ENCODE data around the gene ACSL1.

ACSL1 gene

DNA sequence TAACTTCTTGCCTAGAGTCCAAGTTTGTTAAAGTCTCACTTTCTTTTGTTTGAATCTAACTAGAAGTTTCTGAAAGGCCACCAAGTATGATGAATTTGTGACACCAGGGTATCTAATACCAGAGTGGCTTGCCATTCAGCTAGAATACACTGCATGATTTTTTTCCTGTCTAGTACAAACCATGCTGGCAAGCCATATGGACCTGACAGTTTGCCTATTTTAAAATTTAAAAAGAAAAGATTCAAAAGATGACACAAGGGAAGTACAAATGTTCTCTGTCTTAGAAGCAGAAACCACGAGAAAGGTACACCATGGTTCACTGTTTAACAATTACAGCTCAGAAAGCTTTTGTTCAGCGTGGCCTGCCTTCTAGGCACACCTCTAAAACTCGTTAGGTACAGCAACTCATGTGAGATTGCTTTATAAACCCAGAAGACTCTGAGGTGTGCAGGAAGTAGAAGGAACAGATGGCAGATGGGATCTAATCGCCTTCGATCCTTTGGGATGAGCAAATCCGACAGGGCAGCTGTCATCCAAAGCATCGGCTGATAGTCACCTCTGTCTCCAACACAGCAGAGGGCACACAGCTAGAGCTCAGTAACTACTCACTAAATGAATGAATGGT is 56.5 kb downstream of the ACSL1 start:
- TF ChIP-seq, protein P1, sequence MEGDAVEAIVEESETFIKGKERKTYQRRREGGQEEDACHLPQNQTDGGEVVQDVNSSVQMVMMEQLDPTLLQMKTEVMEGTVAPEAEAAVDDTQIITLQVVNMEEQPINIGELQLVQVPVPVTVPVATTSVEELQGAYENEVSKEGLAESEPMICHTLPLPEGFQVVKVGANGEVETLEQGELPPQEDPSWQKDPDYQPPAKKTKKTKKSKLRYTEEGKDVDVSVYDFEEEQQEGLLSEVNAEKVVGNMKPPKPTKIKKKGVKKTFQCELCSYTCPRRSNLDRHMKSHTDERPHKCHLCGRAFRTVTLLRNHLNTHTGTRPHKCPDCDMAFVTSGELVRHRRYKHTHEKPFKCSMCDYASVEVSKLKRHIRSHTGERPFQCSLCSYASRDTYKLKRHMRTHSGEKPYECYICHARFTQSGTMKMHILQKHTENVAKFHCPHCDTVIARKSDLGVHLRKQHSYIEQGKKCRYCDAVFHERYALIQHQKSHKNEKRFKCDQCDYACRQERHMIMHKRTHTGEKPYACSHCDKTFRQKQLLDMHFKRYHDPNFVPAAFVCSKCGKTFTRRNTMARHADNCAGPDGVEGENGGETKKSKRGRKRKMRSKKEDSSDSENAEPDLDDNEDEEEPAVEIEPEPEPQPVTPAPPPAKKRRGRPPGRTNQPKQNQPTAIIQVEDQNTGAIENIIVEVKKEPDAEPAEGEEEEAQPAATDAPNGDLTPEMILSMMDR (conservative IDR thresholded peaks at IDR 0.05): no peak
- H3K27ac ChIP-seq: no peak overlapping the region

DNA sequence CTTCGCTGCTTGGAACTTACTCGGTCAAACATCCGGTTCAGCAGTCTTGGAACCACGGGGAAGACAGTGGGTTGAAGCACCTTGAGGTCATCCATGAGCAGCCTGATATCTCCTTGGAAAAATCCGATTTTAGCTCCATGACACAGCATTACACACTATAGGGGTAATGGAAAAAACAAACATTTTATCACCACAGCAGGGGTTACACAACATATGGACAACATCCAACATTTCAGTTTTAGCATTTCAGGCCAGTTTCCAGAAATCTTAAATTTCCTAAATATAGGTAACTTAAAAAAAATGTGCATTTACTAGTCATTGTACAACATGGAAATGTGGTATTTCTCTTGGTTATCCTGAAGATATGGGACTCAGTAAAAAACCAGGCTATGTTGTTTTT is 57.5 kb downstream of the ACSL1 start:
- TF ChIP-seq, protein P1 (conservative IDR thresholded peaks at IDR 0.05): no peak
- H3K27ac ChIP-seq: no peak overlapping the region

DNA sequence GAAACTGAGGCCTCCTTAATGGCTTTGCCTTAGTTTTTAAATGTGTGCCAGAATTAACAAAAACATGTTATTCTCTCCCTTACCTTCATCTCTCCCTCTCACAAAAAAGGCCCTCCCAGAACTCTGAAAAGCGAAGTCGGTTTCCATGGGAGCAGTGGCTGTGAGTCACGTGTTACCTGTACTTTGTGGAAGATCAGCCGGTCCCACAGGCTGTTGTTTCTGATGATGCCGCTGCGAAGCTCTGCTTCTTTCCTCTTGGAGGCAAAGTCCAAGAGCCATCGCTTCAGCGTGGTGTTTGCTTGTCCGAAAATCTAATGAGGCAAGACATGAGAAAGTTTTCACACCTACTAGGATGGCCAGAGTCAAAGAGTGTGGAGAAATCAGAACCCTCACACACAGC is 59.3 kb downstream of the ACSL1 start:
- no peak overlapping the region for H3K27ac ChIP-seq
- TF ChIP-seq, protein P1 (conservative IDR thresholded peaks at IDR 0.05): no peak

DNA sequence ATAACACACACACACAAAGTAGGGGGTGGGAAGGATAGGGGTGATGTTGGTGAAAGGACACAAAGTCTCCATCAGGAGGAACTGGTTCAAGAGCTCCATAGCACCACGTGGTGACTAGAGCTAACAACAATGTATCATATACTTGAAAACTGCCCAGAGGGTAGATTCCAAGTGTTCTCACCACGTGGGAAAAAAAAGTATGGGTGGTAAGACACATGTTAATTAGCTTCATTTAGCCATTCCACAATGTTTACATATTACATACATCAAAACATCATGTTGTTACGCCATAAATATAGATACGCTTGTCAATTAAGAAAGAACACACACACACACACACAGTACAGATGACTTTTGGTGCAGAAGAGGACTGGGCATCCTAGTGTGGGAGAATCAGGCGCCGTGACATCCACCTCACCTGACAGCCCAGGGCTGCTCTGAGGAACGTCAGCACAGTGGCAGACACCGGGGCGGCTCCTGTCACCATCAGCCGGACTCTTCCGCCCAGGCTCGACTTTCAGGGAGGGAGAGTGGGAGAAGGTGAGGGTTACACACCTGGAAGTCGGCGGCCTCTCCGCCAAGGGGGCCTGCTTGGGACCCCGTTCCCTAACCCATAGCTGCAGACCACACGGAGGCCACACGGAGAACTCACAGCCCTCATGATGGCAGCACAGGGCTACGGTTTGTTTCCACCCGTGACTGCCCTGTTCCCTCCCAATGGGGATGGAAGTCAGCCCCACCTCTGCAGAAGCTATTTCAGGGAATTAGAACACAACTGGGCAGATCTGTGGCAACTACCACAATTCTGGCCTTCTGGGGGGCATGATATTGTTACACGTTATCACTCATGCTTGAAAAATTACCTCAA is 60.1 kb downstream of the ACSL1 start:
- TF ChIP-seq, protein P1 (conservative IDR thresholded peaks at IDR 0.05): no peak
- no peak overlapping the region for H3K27ac ChIP-seq

DNA sequence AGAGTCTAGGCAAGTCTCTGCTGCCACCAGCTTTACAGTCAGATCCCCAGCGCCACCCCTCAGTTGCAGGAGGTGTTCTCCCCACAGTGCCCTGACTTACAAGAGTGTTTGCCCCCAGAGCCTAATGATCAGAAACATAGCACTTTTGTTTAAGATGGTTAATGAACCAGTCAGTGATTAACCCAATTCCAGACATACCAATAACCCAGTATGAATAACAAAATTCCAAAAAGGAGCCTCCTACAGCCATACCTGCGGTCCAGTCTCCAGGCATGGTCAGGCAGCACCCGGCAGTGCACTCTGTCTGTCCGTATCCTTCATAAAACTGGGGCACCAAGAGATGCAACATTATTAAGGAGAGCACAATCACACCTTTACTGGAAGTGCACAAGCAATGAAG is 61.2 kb downstream of the ACSL1 start:
- TF ChIP-seq, protein P1 (conservative IDR thresholded peaks at IDR 0.05): no peak
- no peak overlapping the region for H3K27ac ChIP-seq

DNA sequence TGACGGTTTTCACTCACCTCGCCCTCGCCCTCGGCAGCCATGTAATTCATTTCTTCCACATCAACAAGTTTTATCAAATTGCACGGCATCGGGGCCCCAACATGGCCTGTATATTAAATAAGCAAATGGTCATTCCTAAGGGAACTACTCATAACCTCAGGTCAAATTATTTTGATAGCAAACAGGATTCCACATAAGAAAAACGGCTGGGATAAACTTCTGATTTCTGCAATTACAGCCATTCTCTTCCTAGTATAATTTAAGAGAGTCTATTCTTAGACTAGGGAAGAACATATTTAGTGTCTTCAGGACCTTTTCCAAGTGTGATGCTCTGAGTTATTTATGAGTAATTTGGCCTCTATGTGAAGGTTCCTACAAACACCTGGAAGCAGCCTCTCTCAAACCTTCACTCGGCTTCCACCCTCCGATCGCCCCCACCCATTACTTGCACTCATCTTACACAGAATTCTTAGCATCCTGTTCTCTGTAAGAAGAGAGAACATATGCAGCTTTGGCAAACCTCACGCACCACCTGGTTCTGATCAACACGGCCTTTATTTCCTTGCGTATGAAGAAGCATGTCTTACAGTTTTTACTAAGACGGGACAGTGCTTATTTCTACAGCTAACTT is 62.5 kb downstream of the ACSL1 start:
- TF ChIP-seq, protein P1 (conservative IDR thresholded peaks at IDR 0.05): no peak
- no peak overlapping the region for H3K27ac ChIP-seq

DNA sequence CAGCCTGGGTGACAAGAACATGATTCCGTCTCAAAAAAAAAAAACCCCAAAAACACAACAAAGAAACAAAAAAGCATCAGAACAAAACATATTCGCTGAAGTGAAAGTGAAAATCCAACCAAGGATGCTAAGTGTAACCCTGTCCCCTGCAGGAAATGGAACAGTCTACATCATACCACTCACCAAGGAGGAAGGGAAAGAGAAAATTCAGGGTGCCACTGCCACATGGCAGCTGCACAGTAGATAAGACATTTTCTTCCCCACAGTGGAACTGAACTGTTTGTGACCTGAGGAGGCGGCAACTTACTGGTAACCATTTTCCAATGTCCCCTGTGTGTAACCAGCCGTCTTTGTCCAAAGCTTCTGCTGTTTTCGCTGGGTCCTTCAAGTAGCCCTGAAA is 63.7 kb downstream of the ACSL1 start:
- no peak overlapping the region for H3K27ac ChIP-seq
- TF ChIP-seq, protein P1 (conservative IDR thresholded peaks at IDR 0.05): no peak

All from VCaP (cell line).